Loucy (cell line): Measurements from ENCODE around the gene ZKSCAN1.
A peak's percentile ranks its signal among the peaks of the same experiment; 100 is the strongest.

Experiments used
- EZH2phosphoT487 ChIP-seq: fragments of 200-600 bp; IDR thresholded peaks from 2 replicates; pipeline ENCODE4 v1.6.1; 2018; ENCODE audit warnings: antibody characterized with exemption, mild to moderate bottlenecking, moderate library complexity, borderline replicate concordance
- TF ChIP-seq, protein P1 (sequence below): fragments of 200-600 bp; sonication (generic); conservative IDR thresholded peaks from 2 replicates; pipeline ENCODE4 v1.5.1; 2014; ENCODE audit warnings: mild to moderate bottlenecking, antibody characterized with exemption, low read length

DNA sequence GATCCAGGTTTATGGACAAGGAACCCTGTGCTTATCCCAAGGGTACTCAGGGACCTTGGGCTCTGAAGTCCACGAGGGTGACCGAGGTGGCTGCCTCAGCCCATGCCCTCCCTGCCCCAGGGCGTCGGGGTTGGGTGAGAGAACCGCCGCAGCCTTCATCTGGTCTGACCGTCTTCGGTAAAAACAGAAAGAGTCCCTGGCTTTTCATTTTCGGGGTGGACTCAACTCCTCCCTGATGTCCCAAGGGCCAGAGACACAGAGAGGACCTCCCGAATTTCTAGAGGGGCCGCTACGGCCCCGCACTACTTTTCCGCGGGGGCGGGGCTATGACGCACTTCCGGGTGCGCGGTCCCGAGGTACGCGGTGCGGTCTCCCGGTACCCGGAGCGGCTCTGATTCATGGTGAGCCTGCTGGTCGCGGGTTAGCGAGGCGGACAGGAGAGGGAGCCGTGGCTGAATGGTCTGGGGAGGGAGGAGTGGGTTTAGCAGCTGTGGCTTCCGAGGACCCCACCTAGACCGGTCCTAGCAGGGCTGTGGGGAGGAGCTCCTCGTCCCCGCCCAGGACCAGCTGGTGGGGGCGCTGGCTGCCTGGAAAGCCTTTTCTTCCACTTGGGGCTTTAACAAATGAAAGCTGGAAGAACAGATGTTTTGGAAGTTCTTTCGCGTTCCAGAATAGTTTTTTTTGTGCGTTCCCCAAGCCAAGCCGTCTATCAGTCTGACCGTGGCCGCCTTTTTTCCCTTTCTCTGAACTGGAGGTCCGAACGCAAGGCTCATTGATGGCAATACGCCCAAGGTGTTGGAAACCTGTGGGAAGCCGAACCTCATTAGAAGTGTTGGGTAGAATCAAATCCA lies 34.3 kb downstream of the ZKSCAN1 start, which contains the start of gene ZSCAN21:
- TF ChIP-seq, protein P1, sequence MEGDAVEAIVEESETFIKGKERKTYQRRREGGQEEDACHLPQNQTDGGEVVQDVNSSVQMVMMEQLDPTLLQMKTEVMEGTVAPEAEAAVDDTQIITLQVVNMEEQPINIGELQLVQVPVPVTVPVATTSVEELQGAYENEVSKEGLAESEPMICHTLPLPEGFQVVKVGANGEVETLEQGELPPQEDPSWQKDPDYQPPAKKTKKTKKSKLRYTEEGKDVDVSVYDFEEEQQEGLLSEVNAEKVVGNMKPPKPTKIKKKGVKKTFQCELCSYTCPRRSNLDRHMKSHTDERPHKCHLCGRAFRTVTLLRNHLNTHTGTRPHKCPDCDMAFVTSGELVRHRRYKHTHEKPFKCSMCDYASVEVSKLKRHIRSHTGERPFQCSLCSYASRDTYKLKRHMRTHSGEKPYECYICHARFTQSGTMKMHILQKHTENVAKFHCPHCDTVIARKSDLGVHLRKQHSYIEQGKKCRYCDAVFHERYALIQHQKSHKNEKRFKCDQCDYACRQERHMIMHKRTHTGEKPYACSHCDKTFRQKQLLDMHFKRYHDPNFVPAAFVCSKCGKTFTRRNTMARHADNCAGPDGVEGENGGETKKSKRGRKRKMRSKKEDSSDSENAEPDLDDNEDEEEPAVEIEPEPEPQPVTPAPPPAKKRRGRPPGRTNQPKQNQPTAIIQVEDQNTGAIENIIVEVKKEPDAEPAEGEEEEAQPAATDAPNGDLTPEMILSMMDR, result peak; percentile 33; the same call in 1 of the 2 replicates
- no peak for TF ChIP-seq EZH2phosphoT487
